NCI-H510A treated with DMSO at 0.1 percent for 48 hours (cell line): ENCODE data around the gene MUC3A.

Experiments used
- DNase-seq: peaks from one replicate; lab custom pipeline; 2025; lab: John Stamatoyannopoulos, UW

The MUC3A gene

GRCh38 chr7:100946111-100946510 lies 3.2 kb upstream of the MUC3A start:
- no peak for DNase-seq

GRCh38 chr7:100946766-100947365 lies 2.5 kb upstream of the MUC3A start:
- no peak for DNase-seq

GRCh38 chr7:100947792-100948191 lies 1.5 kb upstream of the MUC3A start:
- DNase-seq = no peak

- no peak for DNase-seq
These were observed 654 bp downstream of the MUC3A start for GRCh38 chr7:100949933-100950443.

DNA sequence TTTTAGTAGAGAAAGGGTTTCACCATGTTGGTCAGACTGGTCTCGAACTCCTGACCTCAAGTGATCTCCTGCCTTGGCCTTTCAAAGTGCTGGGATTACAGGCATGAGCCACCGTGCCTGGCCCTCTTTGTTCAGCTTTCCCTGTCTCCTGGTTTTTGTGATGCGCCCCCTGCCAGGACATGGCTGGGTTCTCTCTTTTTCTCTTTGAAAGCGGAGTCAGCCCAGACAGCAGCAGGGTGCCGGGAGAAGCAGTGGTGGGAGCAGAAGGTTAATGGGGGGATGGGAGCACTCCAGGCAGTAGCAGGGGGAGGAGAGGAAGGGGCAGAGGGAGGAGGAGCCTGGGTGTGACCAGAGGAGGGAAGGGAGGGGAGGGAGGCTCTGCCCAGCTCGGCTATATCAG lies 1.8 kb downstream of the MUC3A start:
- no peak for DNase-seq

- DNase-seq = no peak
These were observed 2.7 kb downstream of the MUC3A start for GRCh38 chr7:100951888-100952560.

GRCh38 chr7:100952641-100953040 lies 3.3 kb downstream of the MUC3A start:
- DNase-seq = no peak

DNA sequence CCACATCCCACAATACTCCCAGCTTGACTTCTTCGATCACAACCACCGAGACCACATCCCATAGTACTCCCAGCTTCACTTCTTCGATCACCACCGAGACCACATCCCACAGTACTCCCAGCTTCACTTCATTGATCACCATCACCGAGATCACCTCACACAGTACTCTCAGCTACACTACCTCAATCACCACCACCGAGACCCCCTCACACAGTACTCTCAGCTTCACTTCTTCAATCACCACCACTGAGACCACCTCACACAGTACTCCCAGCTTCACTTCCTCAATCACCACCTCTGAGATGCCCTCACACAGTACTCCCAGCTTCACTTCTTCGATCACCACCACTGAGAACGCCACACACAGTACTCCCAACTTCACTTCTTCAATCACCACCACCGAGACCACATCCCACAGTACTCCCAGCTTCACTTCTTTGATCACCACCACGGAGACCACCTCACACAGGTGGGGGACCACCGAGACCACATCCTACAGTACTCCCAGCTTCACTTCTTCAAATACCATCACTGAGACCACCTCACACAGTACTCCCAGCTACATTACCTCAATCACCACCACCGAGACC lies 8.6 kb downstream of the MUC3A start:
- DNase-seq = no peak

- no peak for DNase-seq
These were observed 10.6 kb downstream of the MUC3A start for GRCh38 chr7:100959894-100960293.

DNA sequence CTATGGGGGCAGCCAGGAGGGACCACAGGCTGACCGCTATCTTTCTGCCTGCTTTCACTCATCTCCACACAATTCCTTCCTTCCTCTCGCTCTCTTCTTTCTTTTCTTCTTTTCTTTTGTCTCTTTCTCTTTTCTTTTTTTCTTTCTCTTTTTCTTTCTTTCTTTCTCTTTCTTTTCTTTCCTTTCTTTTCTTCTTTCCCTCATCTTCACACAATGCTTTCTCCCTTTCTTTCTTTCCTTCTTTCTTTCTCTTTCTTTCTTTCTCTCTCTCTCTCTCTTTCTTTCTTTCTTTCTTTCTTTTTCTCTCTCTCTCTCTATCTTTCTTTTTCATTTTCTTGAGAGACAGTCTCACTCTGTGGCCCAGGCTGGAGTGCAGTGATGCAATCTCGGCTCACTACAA lies 13.2 kb downstream of the MUC3A start:
- DNase-seq = no peak

GRCh38 chr7:100963386-100963785 lies 14.1 kb downstream of the MUC3A start:
- DNase-seq = no peak

- DNase-seq = no peak
These were observed 14.5 kb downstream of the MUC3A start for GRCh38 chr7:100963874-100964273.

- DNase-seq = no peak
These were observed 15.3 kb downstream of the MUC3A start for GRCh38 chr7:100964630-100965029.

- DNase-seq = no peak
These were observed 15.8 kb downstream of the MUC3A start for GRCh38 chr7:100965045-100965722.

GRCh38 chr7:100965723-100966541 lies 16.6 kb downstream of the MUC3A start:
- DNase-seq = no peak

DNA sequence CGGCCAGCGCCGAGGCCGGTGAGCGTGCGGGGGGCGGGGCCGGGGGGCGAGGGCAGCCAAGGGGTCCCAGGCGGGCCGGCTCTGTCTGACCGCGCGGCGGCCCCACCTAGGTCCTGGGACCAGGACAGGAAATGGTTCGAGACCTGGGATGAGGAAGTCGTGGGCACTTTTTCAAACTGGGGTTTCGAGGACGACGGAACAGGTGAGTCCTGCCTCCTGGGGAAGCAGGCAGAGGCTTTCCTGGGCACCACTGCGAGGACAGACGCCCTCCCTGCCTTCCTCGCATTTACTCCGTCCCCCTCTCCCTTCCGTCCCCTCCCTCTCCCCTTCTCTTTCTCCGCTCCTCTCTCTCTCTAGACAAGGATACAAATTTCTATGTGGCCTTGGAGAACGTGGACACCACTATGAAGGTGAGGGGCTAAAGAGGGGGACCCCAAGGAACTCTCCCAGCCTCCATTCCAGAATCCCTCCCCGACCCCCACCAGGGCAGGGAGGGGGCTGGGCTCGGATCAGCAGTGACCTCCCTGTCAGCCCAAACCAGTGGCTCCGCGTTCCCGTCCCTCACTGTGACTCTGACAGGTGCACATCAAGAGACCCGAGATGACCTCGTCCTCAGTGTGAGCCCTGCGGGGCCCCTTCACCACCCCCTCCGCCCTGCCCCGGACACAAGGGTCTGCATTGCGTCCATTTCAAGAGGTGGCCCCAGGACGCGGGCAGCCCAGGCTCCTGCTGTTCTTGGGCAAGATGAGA lies 17.4 kb downstream of the MUC3A start:
- no peak for DNase-seq

DNA sequence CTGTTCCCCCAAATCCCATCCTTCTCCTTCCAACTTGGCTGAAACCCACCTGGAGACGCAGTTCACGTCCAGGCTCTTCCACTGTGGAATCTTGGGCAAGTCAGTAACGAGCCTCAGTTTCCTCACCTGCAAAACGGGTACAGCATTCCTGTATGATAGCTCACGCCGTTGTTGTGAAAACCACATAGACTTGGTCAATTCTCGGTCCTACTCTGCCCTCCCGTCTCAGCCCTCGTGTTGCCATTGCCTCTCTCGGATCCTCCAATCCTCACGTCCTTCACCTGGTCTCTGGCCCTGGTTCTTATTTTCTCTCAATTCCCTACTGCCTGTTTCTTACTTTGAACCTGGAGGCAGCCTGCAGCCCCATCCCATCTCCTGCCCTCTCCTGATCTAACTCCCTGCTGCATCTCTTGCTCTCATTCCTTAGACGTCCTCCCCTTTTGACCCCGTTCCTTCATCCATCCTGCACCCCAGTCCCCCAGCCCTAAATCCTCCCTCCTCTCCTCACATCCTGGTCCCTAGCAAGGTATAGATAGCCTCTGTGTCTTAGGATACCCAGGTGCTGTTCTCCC lies 18.0 kb downstream of the MUC3A start:
- no peak for DNase-seq

DNA sequence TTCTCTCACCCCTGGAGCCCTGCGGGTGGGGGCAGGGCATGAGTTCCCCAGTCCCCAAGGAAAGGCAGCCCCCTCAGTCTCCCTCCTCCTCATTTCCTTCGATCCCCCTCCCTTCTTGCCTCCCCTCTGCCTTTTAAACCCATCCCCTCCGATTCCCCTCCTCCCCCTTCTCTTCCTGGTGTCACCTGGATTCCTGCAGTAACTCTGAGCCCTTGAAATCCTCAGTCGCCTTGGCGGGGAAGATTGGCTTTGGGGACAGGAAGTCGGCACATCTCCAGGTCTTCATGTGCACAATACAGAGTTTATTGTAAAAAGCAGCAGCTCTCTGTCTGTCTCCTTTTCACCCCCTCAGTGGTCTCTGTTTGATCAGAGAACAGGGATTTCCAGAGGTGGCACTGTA lies 18.7 kb downstream of the MUC3A start:
- DNase-seq = no peak

GRCh38 chr7:100968650-100969049 lies 19.3 kb downstream of the MUC3A start:
- no peak for DNase-seq

GRCh38 chr7:100969066-100969615 lies 19.8 kb downstream of the MUC3A start, which contains the start of gene MUC12:
Gene MUC12 (plus strand): TSS chr7:100969565. CDS start chr7:100969623, 58 bp downstream.
- no peak for DNase-seq
